Lung microvascular endothelial cell (primary cell): ENCODE data around the gene NMD3. TPM values are rescaled to one million over a fixed set of nuclear protein-coding genes. Genes with fewer than 3 reads are reported as not detected.

Experiments used
- DNase-seq, 2 donors: peaks; one replicate each; pipeline versions ENCODE4 v3.0.0 to v3.0.0-alpha.2; 2010; ENCODE audit warnings: low read depth in 2 of 2
- total RNA-seq: library from RNA; depleted of rRNA; stranded (reverse); fragments of >200 nt; gene quantifications from 2 replicates; pipeline ENCODE4 v1.2.1, GENCODE V29; 2014

The NMD3 gene
- 57.3 and 65.7 TPM in 2 replicates for total RNA-seq

GRCh38 chr3:161220850-161221753 is at the start of gene NMD3:
TSS of gene NMD3 (plus strand) at chr3:161221311. CDS start at chr3:161222014, 703 bp downstream.
- peak; percentile 95 to 96 for DNase-seq

- peak; percentile 26 to 46 for DNase-seq
Measured at GRCh38 chr3:161171639-161172552, 49.2 kb upstream of the NMD3 start.

DNA sequence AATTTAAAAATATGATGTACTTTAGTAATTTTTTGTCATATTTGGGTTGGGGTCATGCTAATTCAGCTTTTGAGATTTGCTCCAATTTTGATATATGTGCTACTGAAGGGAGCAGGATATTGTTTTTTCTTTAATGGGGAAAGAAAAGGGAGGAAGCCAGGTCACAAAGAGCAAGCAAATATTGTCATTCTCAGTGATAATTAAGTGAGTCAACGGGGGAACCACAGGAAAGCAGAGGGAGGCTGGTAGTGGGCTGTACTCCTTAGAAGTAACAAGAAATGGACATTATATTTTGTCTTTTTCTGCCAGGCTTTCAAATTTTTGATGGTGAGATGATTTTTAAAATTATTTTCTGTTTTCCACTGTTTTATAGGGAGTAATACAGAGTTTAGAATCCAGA is 45.6 kb upstream of the NMD3 start:
- DNase-seq, result peak in 1 of 2 donors; percentile 51

- DNase-seq, result peak in 1 of 2 donors; percentile 69
Measured at GRCh38 chr3:161177991-161178390, 43.1 kb upstream of the NMD3 start.

GRCh38 chr3:161181371-161181770 is 39.7 kb upstream of the NMD3 start:
- DNase-seq, result peak; percentile 8 to 21

DNA sequence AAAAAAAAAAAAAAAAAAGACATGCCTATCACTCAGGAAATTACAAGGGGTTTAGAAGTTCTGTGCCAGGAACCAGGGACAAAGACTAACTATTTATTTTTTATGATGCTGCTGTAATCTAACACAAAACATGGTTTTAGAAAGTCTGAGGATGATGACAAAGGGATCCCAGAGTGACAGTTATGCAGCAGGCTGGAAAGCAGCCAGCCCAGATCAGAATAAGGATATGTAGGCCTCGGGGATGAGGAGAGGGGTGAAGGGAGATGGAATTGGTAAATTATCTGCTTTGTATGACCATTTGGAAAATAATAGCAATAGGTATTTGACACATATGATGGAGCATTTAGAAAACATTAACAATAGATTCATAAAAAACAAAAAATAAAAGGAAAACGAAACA is 34.1 kb upstream of the NMD3 start:
- DNase-seq, result no peak

DNA sequence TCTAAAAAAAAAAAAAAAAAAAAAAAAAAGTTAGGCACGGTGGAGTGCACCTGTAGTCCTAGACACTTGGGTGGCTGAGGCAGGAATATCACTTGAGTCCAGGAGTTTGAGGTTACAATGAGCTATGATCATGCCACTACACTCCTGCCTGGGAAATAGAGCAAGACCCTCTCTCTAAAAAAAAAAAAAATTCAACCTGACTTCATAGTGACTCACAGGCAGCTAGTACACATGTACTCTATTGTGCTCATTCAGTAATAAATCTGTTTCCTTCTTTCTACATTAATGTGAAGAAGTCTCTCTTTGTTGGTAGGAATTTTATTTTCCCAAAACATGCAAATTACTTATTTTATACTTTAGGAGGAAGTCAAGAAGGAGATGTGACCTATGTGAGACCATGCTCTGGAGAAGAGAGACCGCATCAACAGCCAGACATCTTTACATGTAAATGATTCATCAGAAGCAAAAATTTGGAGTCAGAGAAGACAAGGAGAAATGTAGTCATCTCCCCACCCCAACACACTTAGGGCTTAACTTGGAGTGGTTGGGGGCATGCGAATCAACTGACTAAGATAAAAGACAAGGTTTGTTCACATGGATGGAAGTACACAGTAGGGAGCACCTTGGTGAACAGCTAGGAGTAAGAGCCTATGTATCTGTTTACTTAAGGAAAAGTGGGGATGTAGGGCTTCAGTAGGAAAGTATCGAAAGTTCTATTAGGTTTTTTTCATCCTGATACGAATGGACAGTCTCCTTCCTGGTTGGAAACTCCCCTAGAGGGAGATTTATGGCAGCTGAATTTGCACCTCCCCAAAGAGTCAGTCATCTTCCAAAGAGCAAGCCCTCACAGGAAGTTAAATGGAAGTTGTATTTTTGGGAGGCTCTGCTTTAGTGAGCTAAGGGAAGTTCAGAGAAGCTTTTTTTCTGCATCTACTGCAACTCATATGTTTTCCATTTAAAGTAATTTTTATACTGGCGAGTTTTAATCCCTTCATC is 23.0 kb upstream of the NMD3 start:
- DNase-seq, result peak in 1 of 2 donors; percentile 18

GRCh38 chr3:161199926-161200325 is 21.2 kb upstream of the NMD3 start:
- DNase-seq, result no peak

DNA sequence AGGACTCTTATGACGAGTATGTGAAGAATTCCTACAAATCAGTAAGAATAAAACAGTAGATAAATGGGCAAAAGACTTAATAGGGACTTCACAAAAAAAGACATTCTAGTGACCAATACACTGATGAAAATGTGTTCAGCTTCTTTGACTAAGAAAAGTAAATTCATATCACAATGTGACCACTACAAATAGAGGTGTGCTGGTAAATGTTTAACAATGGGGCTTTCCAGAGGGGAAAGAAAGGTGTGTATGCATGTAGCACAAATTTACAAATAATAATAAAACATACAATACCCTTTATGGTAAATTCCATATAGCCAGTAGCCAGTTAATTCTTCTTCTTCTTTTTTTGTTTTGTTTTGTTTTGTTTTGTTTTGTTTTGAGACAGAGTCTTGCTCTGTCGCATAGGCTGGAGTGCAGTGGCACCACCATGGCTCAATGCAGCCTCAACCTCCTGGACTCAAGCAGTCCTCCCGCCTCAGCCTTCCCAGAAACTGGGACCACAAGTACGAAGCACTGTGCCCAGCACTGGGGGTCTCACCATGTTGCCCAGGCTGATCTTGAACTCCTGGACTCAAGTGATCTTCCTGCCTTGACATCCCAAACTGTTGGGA is 17.5 kb upstream of the NMD3 start:
- no peak for DNase-seq

GRCh38 chr3:161208931-161209330 is 12.2 kb upstream of the NMD3 start:
- no peak for DNase-seq

GRCh38 chr3:161212171-161212771 is 8.8 kb upstream of the NMD3 start:
- DNase-seq, result no peak

DNA sequence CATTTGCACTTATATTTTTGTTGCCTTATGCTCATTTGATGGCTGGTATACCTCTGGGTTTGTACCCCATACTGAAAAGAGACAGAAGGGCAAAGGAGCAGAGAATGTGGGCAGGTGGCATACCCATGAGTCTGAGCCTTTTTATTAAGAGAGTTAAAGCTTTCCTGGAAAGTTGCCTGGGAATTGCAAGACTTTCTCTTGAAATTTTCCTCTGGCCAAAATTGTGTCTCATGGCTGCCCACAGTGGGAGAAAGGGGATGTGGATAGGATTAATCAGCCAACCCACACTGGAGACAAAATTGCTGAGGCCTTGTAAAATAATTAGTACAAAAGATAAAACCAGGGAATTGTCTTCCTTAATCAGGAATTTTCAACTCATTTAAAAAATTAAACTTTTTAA is 8.2 kb upstream of the NMD3 start:
- DNase-seq, result no peak

DNA sequence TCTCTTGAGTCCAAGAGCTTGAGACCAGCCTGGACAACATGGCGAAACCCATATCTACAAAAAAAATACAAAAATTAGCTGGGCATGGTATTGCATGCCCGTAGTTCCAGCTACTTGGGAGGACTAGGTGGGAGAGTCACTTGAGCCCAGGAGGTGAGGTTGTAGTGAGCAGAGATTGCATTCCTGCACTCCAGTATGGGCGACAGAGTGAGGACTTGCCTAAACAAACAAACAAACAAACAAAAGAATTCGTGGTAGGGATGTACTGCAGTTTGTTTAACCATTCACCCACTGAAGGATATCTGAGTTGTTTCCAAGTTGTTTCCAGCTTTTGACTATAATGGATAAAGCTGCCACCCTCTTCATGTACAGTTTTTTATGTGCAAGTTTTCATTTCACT is 7.5 kb upstream of the NMD3 start:
- DNase-seq, result no peak

DNA sequence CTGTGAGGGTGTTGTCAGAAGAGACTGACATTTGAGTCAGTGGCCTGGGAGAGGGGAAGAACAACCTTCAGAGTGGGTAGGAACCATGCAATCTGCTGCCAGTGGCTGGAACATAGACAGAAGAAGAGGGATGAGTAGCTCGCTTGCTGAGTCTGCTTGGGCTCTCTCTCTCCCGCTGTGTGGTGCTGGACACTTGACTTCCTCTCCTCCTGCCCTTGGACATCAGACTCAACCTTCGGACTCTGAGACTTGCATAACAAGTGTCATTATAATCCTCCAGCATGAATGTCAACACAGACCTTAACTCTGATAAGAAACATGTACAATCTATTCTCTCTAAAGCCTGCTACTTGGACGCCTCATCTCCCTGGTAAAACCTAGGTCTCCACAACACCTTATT is 5.9 kb upstream of the NMD3 start:
- DNase-seq, result no peak

GRCh38 chr3:161217496-161217895 is 3.6 kb upstream of the NMD3 start:
- no peak for DNase-seq

GRCh38 chr3:161219495-161219894 is 1.6 kb upstream of the NMD3 start:
- no peak for DNase-seq

DNA sequence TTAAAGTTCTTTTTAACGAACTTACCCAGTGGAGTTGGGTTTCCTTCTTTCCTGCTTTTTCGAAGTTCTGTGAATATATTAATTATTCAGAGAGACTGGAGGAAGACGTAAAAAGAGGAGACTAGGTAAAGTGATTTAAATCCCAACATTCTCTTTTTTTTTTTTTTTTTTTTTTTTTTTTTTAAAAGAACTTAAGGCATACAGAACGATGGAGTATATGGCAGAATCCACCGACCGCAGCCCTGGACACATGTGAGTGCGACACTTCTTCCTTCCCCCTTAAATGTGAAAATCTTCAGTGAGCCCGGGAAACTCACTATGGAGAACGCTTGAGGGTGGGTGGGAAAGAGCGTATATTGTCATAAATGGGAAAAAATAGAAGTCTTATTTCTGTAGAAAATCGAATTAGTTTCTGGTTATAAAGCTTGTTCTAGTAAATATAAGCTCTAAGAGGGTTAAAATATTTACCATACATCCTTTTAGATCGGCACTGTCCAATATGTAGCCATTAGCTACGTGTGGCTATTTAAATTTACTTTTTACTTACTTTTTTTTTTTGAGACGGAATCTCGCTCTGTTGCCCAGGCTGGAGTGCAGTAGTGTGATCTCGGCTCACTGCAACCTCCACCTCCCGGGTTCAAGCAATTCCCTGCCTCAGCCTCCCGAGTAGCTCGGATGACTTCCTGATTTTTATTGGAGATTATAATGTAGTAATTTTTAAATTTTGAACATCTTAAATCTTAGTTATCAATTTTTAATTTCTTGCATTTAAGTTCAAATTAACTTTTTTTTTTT is 892 bp downstream of the NMD3 start:
- DNase-seq, result peak; percentile 56 to 60

DNA sequence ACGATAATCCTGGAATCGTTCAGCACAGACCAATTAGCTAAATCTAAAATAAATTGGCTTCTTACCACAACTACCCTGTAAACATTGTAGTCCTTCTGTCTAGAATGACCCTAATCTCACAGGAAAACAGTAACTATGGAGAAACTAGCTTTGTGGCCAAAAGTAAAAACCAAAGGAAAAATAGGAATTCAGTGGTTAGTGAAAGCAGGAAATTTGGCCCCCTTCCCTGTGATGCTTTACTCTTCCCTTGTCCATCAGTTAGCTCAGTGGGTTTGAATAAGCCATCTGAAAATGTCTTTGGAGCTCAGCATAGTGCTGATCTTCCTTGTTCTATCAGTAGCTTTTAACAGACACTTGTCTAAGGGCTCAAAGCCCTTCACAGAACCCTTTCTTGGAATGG is 1.6 kb downstream of the NMD3 start:
- peak; percentile 29 to 38 for DNase-seq

DNA sequence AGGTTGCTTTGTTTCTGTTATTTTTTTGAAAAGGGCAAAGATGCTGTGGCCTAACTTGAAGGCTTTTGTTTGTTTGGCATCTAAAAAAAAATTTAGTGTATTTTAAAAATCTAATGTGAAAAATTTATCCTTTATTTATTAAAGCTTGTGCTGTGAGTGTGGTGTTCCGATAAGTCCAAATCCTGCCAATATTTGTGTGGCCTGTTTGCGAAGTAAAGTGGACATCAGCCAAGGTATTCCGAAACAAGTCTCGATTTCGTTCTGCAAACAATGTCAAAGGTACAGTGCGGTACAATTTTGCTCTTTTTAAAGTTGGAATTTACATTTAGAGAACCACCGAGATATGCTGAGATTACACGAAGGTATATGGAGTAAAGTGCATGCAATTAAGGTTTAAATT is 3.7 kb downstream of the NMD3 start:
- no peak for DNase-seq
